SK-N-SH (cell line): Measurements from ENCODE around the gene TUFT1. TPM values are rescaled to one million over a fixed set of nuclear protein-coding genes. Genes with fewer than 3 reads are reported as not detected.

Experiments
- CTCF ChIA-PET: fragments of 300-600, 350-600 bp; formaldehyde crosslinking; extraction: SDS; loops from one replicate; lab custom pipeline; 2021; lab: Yijun Ruan, JAX
- POLR2A ChIA-PET: fragments of 350-600 bp; sonication (Branson Sonifier 250); formaldehyde crosslinking; extraction: SDS; loops from one replicate; lab custom pipeline; 2020; ENCODE audit warnings: antibody characterized with exemption, inconsistent platforms; lab: Yijun Ruan, JAX
- DNase-seq: peaks from one replicate; pipeline ENCODE4 v3.0.0; 2012
- H2AFZ ChIP-seq: fragments of 200-600 bp; sonication (generic); 2 replicates; pipeline ENCODE4 v1.8.1; 2016; ENCODE audit warnings: antibody characterized with exemption, mild to moderate bottlenecking, low read depth
- H3F3A ChIP-seq: fragments of 200-600 bp; sonication (generic); replicated peaks from 2 replicates; pipeline ENCODE3; 2016; ENCODE audit warnings: antibody characterized with exemption, mild to moderate bottlenecking; ENCODE audit not compliant: insufficient read depth
- H3K27ac ChIP-seq, 2 experiments: fragments of 200-500 bp in 1 of 2; fragments of 200-600 bp in 1 of 2; sonication (Bioruptor generic) in 1 of 2; sonication (generic), shearing (Covaris generic) in 1 of 2; 2 replicates each; pipeline versions ENCODE4 v1.5.1 to v1.6.1; 2014 to 2016; ENCODE audit warnings: low read depth in 2 of 2, inconsistent platforms in 1 of 2, low read length in 1 of 2, mild to moderate bottlenecking in 1 of 2, mixed read lengths in 1 of 2
- H3K27me3 ChIP-seq: fragments of 200-600 bp; sonication (generic), shearing (Covaris generic); 2 replicates; pipeline ENCODE4 v1.6.1; 2016; ENCODE audit warnings: mixed run types; ENCODE audit not compliant: insufficient read depth
- H3K36me3 ChIP-seq, 2 experiments: fragments of 200-500 bp in 1 of 2; fragments of 200-600 bp in 1 of 2; sonication (Bioruptor generic) in 1 of 2; sonication (generic) in 1 of 2; replicated peaks in 1 of 2; 2 replicates each; pipeline versions ENCODE3 to v1.5.1; 2014 to 2016; ENCODE audit warnings: low read length in 1 of 2, mild to moderate bottlenecking in 1 of 2; ENCODE audit not compliant: insufficient read depth in 2 of 2, control insufficient read depth in 1 of 2
- H3K4me1 ChIP-seq, 2 experiments: fragments of 200-500 bp in 1 of 2; fragments of 200-600 bp in 1 of 2; sonication (Bioruptor generic) in 1 of 2; sonication (generic), shearing (Covaris generic) in 1 of 2; 2 replicates each; pipeline versions ENCODE4 v1.5.1 to v1.6.1; 2014 to 2016; ENCODE audit warnings: low read depth in 1 of 2, low read length in 1 of 2, mixed run types in 1 of 2; ENCODE audit not compliant: insufficient read depth in 2 of 2, control insufficient read depth in 1 of 2
- H3K4me2 ChIP-seq: fragments of 200-600 bp; sonication (generic), shearing (Covaris generic); 2 replicates; pipeline ENCODE4 v1.6.1; 2017; ENCODE audit warnings: mixed run types
- H3K4me3 ChIP-seq, 2 experiments: fragments of 200-500 bp in 1 of 2; fragments of 200-600 bp in 1 of 2; sonication (Bioruptor generic) in 1 of 2; sonication (generic), shearing (Covaris generic) in 1 of 2; 2 replicates each; pipeline versions ENCODE4 v1.5.1 to v1.8.1; 2014 to 2016; ENCODE audit warnings: low read depth in 2 of 2, inconsistent platforms in 1 of 2, low read length in 1 of 2, mild to moderate bottlenecking in 1 of 2, mixed read lengths in 1 of 2, moderate library complexity in 1 of 2
- H3K79me2 ChIP-seq: fragments of 200-600 bp; sonication (generic); 2 replicates; pipeline ENCODE4 v1.8.1; 2017; ENCODE audit warnings: mild to moderate bottlenecking; ENCODE audit not compliant: insufficient read depth
- H3K9ac ChIP-seq: fragments of 200-600 bp; sonication (generic); 2 replicates; pipeline ENCODE4 v1.6.1; 2017; ENCODE audit warnings: mixed run types
- H3K9me2 ChIP-seq: fragments of 200-600 bp; sonication (generic); 2 replicates; pipeline ENCODE4 v1.6.1; 2017; ENCODE audit warnings: mixed run types
- H3K9me3 ChIP-seq: fragments of 200-600 bp; sonication (generic); 2 replicates; pipeline ENCODE4 v1.6.1; 2017; ENCODE audit warnings: mixed run types, mild to moderate bottlenecking, moderate library complexity
- H4K20me1 ChIP-seq: fragments of 200-600 bp; sonication (generic); 2 replicates; pipeline ENCODE4 v1.6.1; 2017; ENCODE audit warnings: mild to moderate bottlenecking, mixed run types; ENCODE audit not compliant: insufficient read depth
- CHD2 ChIP-seq: fragments of 150-350 bp; IDR thresholded peaks from 2 replicates; pipeline ENCODE4 v1.6.1; 2018; ENCODE audit warnings: low read length; ENCODE audit not compliant: partially characterized antibody
- FOXM1 ChIP-seq: IDR thresholded peaks from 2 replicates; pipeline ENCODE4 v1.4.0; 2012; ENCODE audit warnings: low read depth, mild to moderate bottlenecking
- JUND ChIP-seq: IDR thresholded peaks from 2 replicates; pipeline ENCODE4 v1.4.0; 2012
- RFX5 ChIP-seq: IDR thresholded peaks from 2 replicates; pipeline ENCODE4 v1.6.1; 2012; ENCODE audit warnings: mild to moderate bottlenecking, improper control_type of control experiment, low read length
- SIN3A ChIP-seq: IDR thresholded peaks from 2 replicates; pipeline ENCODE4 v1.6.1; 2012; ENCODE audit warnings: low read depth, mild to moderate bottlenecking, low read length, moderate library complexity, borderline replicate concordance
- SMC3 ChIP-seq: IDR thresholded peaks from 2 replicates; pipeline ENCODE4 v1.6.1; 2012; ENCODE audit warnings: low read depth, low read length, improper control_type of control experiment
- TAF1 ChIP-seq: IDR thresholded peaks from 2 replicates; pipeline ENCODE4 v1.6.1; 2012; ENCODE audit warnings: low read depth, mild to moderate bottlenecking, low read length, moderate library complexity, borderline replicate concordance
- USF2 ChIP-seq: fragments of 150-350 bp; IDR thresholded peaks from 2 replicates; pipeline ENCODE4 v1.6.1; 2017; ENCODE audit warnings: antibody characterized with exemption, low read length, low read depth, borderline replicate concordance
- YY1 ChIP-seq: IDR thresholded peaks from 2 replicates; pipeline ENCODE4 v1.4.0; 2012; ENCODE audit warnings: low read depth, mild to moderate bottlenecking
- ZBTB33 ChIP-seq: IDR thresholded peaks from 2 replicates; pipeline ENCODE4 v1.4.0; 2012; ENCODE audit warnings: low read depth, borderline replicate concordance
- WGBS: methylation state at CpG from one replicate; pipeline ENCODE4 v1.1.6; 2017; ENCODE audit warnings: low lambda C conversion rate; 5-methylcytosine and 5-hydroxymethylcytosine counted together
- polyA plus RNA-seq, 3 experiments: library from polyadenylated mRNA; depleted of rRNA; stranded (reverse); fragments of >200 nt; gene quantifications; 2 replicates each; pipeline ENCODE4 v1.2.3, GENCODE V29; 2012
- TF ChIP-seq, protein P1 (sequence below): IDR thresholded peaks from 2 replicates; pipeline ENCODE4 v1.4.0; 2012; ENCODE audit warnings: low read depth

The TUFT1 gene
- polyA plus RNA-seq, 1 of the 3 experiments (the other 2 are of a cell fraction) = 20.6 TPM

GRCh38 chr1:151529211-151529702 lies 10.9 kb upstream of the TUFT1 start:
- Histone ChIP-seq H3F3A (no peaks in the 10 kb centered on the region), H3K27me3 (no peaks in the 10 kb centered on the region), H3K9ac (no peak overlapping the region), H3K4me1 (peaks cover 0 to 6% of the 10 kb centered on the region in 2 experiments; a peak in 1 of 4 replicates), H3K4me2 (no peak overlapping the region), H2AFZ (no peak overlapping the region)
- CTCF ChIA-PET = interaction anchor here (0.6 to 1.8 kb wide), 4 partner anchors 9 to 64 kb away, joined by 3 to 4 read pairs (median 4); no protein-coding TSS in a partner anchor
- no peak for TF ChIP-seq USF2
- TF ChIP-seq ZBTB33 = no peak
- TF ChIP-seq, all 33 proteins: peak for 0
- H3K4me3 ChIP-seq = no peak overlapping the region
- H4K20me1 ChIP-seq = no peaks in the 10 kb centered on the region
- no peaks in the 10 kb centered on the region for H3K79me2 ChIP-seq
- POLR2A ChIA-PET = interaction anchor here (1.7 kb wide), 1 partner anchor 10 kb away, joined by 6 read pairs; the partner anchor contains the start of gene TUFT1
- no peak overlapping the region for H3K27ac ChIP-seq
- no peaks in the 10 kb centered on the region for H3K36me3 ChIP-seq
- no peak for DNase-seq
- WGBS = 90% methylated on average over 11 of the region's 11 CpGs
- no peaks in the 10 kb centered on the region for H3K9me2 ChIP-seq
- H3K9me3 ChIP-seq = no peaks in the 10 kb centered on the region

- no peaks in the 10 kb centered on the region for H3K9me3 ChIP-seq
- no peak overlapping the region for H3K9ac ChIP-seq
- TF ChIP-seq, protein P1, sequence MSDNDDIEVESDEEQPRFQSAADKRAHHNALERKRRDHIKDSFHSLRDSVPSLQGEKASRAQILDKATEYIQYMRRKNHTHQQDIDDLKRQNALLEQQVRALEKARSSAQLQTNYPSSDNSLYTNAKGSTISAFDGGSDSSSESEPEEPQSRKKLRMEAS = no peak
- TF ChIP-seq RFX5 = no peak
- no peak for TF ChIP-seq YY1
- TF ChIP-seq, all 33 proteins: peak for 0
- ChIA-PET CTCF (interaction anchor here (0.6 to 1.5 kb wide), 3 partner anchors 10 to 15 kb away, joined by 3 to 4 read pairs (median 3); no protein-coding TSS in a partner anchor), POLR2A (interaction anchor here (1.7 kb wide), 1 partner anchor 10 kb away, joined by 6 read pairs; the partner anchor contains the start of gene TUFT1)
- H3K79me2 ChIP-seq = no peaks in the 10 kb centered on the region
- no peak overlapping the region for H2AFZ ChIP-seq
- no peak overlapping the region for H3K4me2 ChIP-seq
- no peak overlapping the region for H3K27ac ChIP-seq
- no peaks in the 10 kb centered on the region for H3K9me2 ChIP-seq
- no peaks in the 10 kb centered on the region for H3K27me3 ChIP-seq
- H3K4me1 ChIP-seq = peaks cover under 1 to 6% of the 10 kb centered on the region in 2 experiments; a peak in 2 of 4 replicates
- WGBS = 89% methylated on average over 14 of the region's 18 CpGs
- no peaks in the 10 kb centered on the region for H3K36me3 ChIP-seq
- no peak overlapping the region for H3K4me3 ChIP-seq
- no peak for DNase-seq
- H3F3A ChIP-seq = peaks cover 3% of the 10 kb centered on the region
- no peaks in the 10 kb centered on the region for H4K20me1 ChIP-seq
Observed at GRCh38 chr1:151529781-151530180, 10.3 kb upstream of the TUFT1 start.

DNA sequence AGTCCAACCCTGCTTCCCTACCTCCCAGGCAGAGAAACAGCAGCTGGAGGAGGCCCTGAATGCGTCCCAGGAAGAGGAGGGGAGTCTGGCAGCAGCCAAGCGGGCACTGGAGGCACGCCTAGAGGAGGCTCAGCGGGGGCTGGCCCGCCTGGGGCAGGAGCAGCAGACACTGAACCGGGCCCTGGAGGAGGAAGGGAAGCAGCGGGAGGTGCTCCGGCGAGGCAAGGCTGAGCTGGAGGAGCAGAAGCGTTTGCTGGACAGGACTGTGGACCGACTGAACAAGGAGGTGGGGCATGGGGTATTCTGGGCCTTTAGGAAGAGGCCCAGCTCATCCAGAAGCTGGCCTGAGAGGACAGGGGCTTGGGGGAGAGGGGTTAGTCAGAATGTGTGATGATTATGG lies 9.6 kb upstream of the TUFT1 start:
- no peak overlapping the region for H3K4me2 ChIP-seq
- TF ChIP-seq FOXM1 (no peak), SMC3 (no peak), USF2 (no peak), TAF1 (no peak), CHD2 (no peak), JUND (no peak), SIN3A (no peak)
- TF ChIP-seq, all 33 proteins: peak for 0
- Histone ChIP-seq H3F3A (peaks cover 5% of the 10 kb centered on the region), H3K4me1 (peaks cover 6% of the 10 kb centered on the region in 2 experiments; a peak in 2 of 4 replicates), H3K79me2 (no peaks in the 10 kb centered on the region), H3K4me3 (no peak overlapping the region), H3K9ac (no peak overlapping the region), H4K20me1 (no peaks in the 10 kb centered on the region), H3K27ac (no peak overlapping the region), H3K9me3 (no peaks in the 10 kb centered on the region), H2AFZ (no peak overlapping the region), H3K27me3 (no peaks in the 10 kb centered on the region), H3K36me3 (no peaks in the 10 kb centered on the region), H3K9me2 (no peaks in the 10 kb centered on the region)
- no peak for DNase-seq
- ChIA-PET POLR2A (interaction anchor here (1.7 kb wide), 1 partner anchor 9 kb away, joined by 6 read pairs; the partner anchor contains the start of gene TUFT1), CTCF (interaction anchor here (1.3 to 1.5 kb wide), 2 partner anchors 10 to 15 kb away, joined by 3 to 4 read pairs; no protein-coding TSS in a partner anchor)
- WGBS = 90% methylated on average over 11 of the region's 11 CpGs
